Mesodermal cell (in vitro differentiated cells): ENCODE measurements around the gene PDE2A.

Experiments used
- H3K27ac ChIP-seq: 2 replicates; pipeline ENCODE4 v1.7.0; 2013; ENCODE audit warnings: mild to moderate bottlenecking, low read depth, low read length, moderate library complexity; ENCODE audit not compliant: severe bottlenecking
- H3K36me3 ChIP-seq: 2 replicates; pipeline ENCODE4 v1.7.1; 2013; ENCODE audit warnings: mild to moderate bottlenecking, low read length, moderate library complexity; ENCODE audit not compliant: control insufficient read depth, insufficient read depth
- H3K4me1 ChIP-seq: one replicate; pipeline ENCODE4 v1.7.1; 2013; ENCODE audit warnings: mild to moderate bottlenecking, low read length; ENCODE audit not compliant: insufficient read depth, control insufficient read depth, poor library complexity, severe bottlenecking
- H3K4me3 ChIP-seq: 2 replicates; pipeline ENCODE4 v1.7.0; 2013; ENCODE audit warnings: low read length, control low read depth, mild to moderate bottlenecking; ENCODE audit not compliant: insufficient read depth, poor library complexity, severe bottlenecking; ENCODE audit errors: extremely low read depth
- H3K9me3 ChIP-seq: 2 replicates; pipeline ENCODE4 v1.7.1; 2013; ENCODE audit warnings: mild to moderate bottlenecking, low read length, moderate library complexity; ENCODE audit not compliant: control insufficient read depth
- WGBS, 2 experiments: methylation state at CpG; one replicate each; pipeline ENCODE4 v1.1.5; 2013; ENCODE audit warnings: missing lambda C conversion rate in 2 of 2; ENCODE audit not compliant: insufficient coverage in 2 of 2; 5-methylcytosine and 5-hydroxymethylcytosine counted together

PDE2A gene

GRCh38 chr11:72595292-72595684 lies 78.9 kb downstream of the PDE2A start:
- no peak overlapping the region for H3K4me3 ChIP-seq
- H3K27ac ChIP-seq: no peak overlapping the region
- H3K36me3 ChIP-seq: no peaks in the 10 kb centered on the region
- H3K4me1 ChIP-seq: peaks cover 6% of the 10 kb centered on the region
- 49% methylated on average over 7 of the region's 9 CpGs; no CpG with 5 or more reads in 1 of the 2 experiments for WGBS, 2 experiments
- no peaks in the 10 kb centered on the region for H3K9me3 ChIP-seq

- Histone ChIP-seq H3K27ac (no peak overlapping the region), H3K4me1 (peaks cover 4% of the 10 kb centered on the region), H3K4me3 (no peak overlapping the region), H3K9me3 (no peaks in the 10 kb centered on the region), H3K36me3 (no peaks in the 10 kb centered on the region)
- WGBS, 2 experiments: 75 to 80% methylated on average over 2 of the region's 8 CpGs
These were observed 79.5 kb downstream of the PDE2A start for GRCh38 chr11:72594493-72595291.

- 86% methylated on average over 2 to 4 of the region's 8 CpGs for WGBS, 2 experiments
- no peaks in the 10 kb centered on the region for H3K9me3 ChIP-seq
- H3K27ac ChIP-seq: no peak overlapping the region
- H3K4me3 ChIP-seq: no peak overlapping the region
- H3K4me1 ChIP-seq: no peaks in the 10 kb centered on the region
- H3K36me3 ChIP-seq: no peaks in the 10 kb centered on the region
These were observed 81.3 kb downstream of the PDE2A start for GRCh38 chr11:72592698-72593495.

GRCh38 chr11:72591785-72592502 lies 82.3 kb downstream of the PDE2A start:
- Histone ChIP-seq H3K4me1 (no peaks in the 10 kb centered on the region), H3K9me3 (no peaks in the 10 kb centered on the region), H3K36me3 (no peaks in the 10 kb centered on the region), H3K27ac (no peak overlapping the region), H3K4me3 (no peak overlapping the region)
- 37 to 46% methylated on average over 3 to 7 of the region's 10 CpGs for WGBS, 2 experiments

- no peak overlapping the region for H3K4me3 ChIP-seq
- H3K36me3 ChIP-seq: no peaks in the 10 kb centered on the region
- whole genome bisulfite sequencing, 2 experiments: 61 to 63% methylated on average over 4 to 5 of the region's 5 CpGs
- H3K9me3 ChIP-seq: no peaks in the 10 kb centered on the region
- H3K27ac ChIP-seq: no peak overlapping the region
- H3K4me1 ChIP-seq: no peaks in the 10 kb centered on the region
These were observed 83.2 kb downstream of the PDE2A start for GRCh38 chr11:72591023-72591422.

GRCh38 chr11:72589802-72590761 lies 84.1 kb downstream of the PDE2A start:
- no peak overlapping the region for H3K27ac ChIP-seq
- WGBS, 2 experiments: 1 to 3% methylated on average over 52 to 54 of the region's 74 CpGs
- no peaks in the 10 kb centered on the region for H3K36me3 ChIP-seq
- no peaks in the 10 kb centered on the region for H3K4me1 ChIP-seq
- no peaks in the 10 kb centered on the region for H3K9me3 ChIP-seq
- H3K4me3 ChIP-seq: peak overlapping the region; percentile 37

- H3K4me1 ChIP-seq: peaks cover 4% of the 10 kb centered on the region
- no peaks in the 10 kb centered on the region for H3K36me3 ChIP-seq
- no peaks in the 10 kb centered on the region for H3K9me3 ChIP-seq
- no peak overlapping the region for H3K4me3 ChIP-seq
- 70 to 85% methylated on average over 5 of the region's 7 CpGs for WGBS, 2 experiments
- H3K27ac ChIP-seq: no peak overlapping the region
These were observed 85.5 kb downstream of the PDE2A start for GRCh38 chr11:72588421-72589410.

- H3K4me1 ChIP-seq: peaks cover 4% of the 10 kb centered on the region
- no peak overlapping the region for H3K27ac ChIP-seq
- H3K36me3 ChIP-seq: no peaks in the 10 kb centered on the region
- 33 to 100% methylated on average over 1 of the region's 1 CpG for WGBS, 2 experiments
- no peak overlapping the region for H3K4me3 ChIP-seq
- H3K9me3 ChIP-seq: no peaks in the 10 kb centered on the region
These were observed 86.5 kb downstream of the PDE2A start for GRCh38 chr11:72587696-72588095.

- Histone ChIP-seq H3K4me3 (no peak overlapping the region), H3K36me3 (no peaks in the 10 kb centered on the region), H3K27ac (no peak overlapping the region), H3K9me3 (no peaks in the 10 kb centered on the region), H3K4me1 (peaks cover 4% of the 10 kb centered on the region)
- WGBS, 2 experiments: 73 to 76% methylated on average over 4 to 5 of the region's 7 CpGs
These were observed 87.7 kb downstream of the PDE2A start for GRCh38 chr11:72586321-72587090.
